Activated T-cell treated with anti-CD3 and anti-CD28 coated beads, Interleukin-2, amount 50 U/mL, for 72 hours (primary cell): Measurements from ENCODE around the gene IDI2. TPM values are rescaled to one million over a fixed set of nuclear protein-coding genes. Genes with fewer than 3 reads are reported as not detected.
A peak's percentile ranks its signal among the peaks of the same experiment; 100 is the strongest.
"Not testable (repeated sequence)": the region's sequence is repeated elsewhere in the genome, so short reads cannot be mapped to it uniquely, and the experiment has no call there.

Experiments used
- ATAC-seq, 2 donors: fragments of 150-1000 bp; cut with Tn5 transposase; replicated peaks in 1 of 2; 2 replicates each; pipeline ENCODE4 v1.10.0; 2021; ENCODE audit warnings: moderate library complexity in 2 of 2, mild to moderate bottlenecking in 1 of 2
- DNase-seq, 2 donors: peaks; one replicate each; pipeline ENCODE4 v3.0.0; 2021 to 2022; ENCODE audit warnings: mixed read lengths in 1 of 2
- H3K27ac Mint-ChIP-seq: one replicate; pipeline ENCODE4 v1.8.0; 2022; ENCODE audit warnings: mild to moderate bottlenecking, moderate library complexity, mixed read lengths
- H3K27me3 Mint-ChIP-seq: one replicate; pipeline ENCODE4 v1.8.0; 2022; ENCODE audit warnings: low read depth, mixed read lengths
- H3K36me3 Mint-ChIP-seq, 2 donors: one replicate each; pipeline ENCODE4 v1.8.0; 2022; ENCODE audit warnings: mixed read lengths in 2 of 2, mild to moderate bottlenecking in 1 of 2; ENCODE audit not compliant: insufficient read depth in 2 of 2
- H3K4me1 Mint-ChIP-seq: one replicate; pipeline ENCODE4 v1.8.0; 2022; ENCODE audit warnings: low read depth, mixed read lengths
- H3K4me3 Mint-ChIP-seq, 2 donors: one replicate each; pipeline ENCODE4 v1.8.0; 2022; ENCODE audit warnings: mild to moderate bottlenecking in 2 of 2, mixed read lengths in 2 of 2, moderate library complexity in 2 of 2
- H3K9me3 Mint-ChIP-seq, 2 donors: one replicate each; pipeline ENCODE4 v1.8.0; 2022; ENCODE audit warnings: mixed read lengths in 2 of 2
- total RNA-seq, 2 donors: library from RNA; stranded (reverse); gene quantifications; one replicate each; pipeline ENCODE4 v1.2.3, GENCODE V29; 2022

The IDI2 gene
- not detected for total RNA-seq

- no peaks in the 10 kb centered on the region for H3K9me3 Mint-ChIP-seq
- peaks cover 0 to 9% of the 10 kb centered on the region in 2 donors for H3K36me3 Mint-ChIP-seq
- no peak for DNase-seq
- ATAC-seq = no peak
- H3K27ac Mint-ChIP-seq = no peak within 1 kb of the TSS
- H3K4me1 Mint-ChIP-seq = no peaks in the 10 kb centered on the region
- H3K4me3 Mint-ChIP-seq = no peak within 1 kb of the TSS
- H3K27me3 Mint-ChIP-seq = no peaks in the 10 kb centered on the region
Measured at GRCh38 chr10:1025683-1026082, at the start of gene IDI2. IDI2 (minus strand) TSS chr10:1025859; CDS start chr10:1024723, 1,136 bp downstream.

- H3K4me3 Mint-ChIP-seq = no peak overlapping the region
- H3K27ac Mint-ChIP-seq = no peak overlapping the region
- no peaks in the 10 kb centered on the region for H3K27me3 Mint-ChIP-seq
- ATAC-seq (peak in 1 of 2 donors; percentile 9), DNase-seq (no peak)
- peaks cover 9% of the 10 kb centered on the region for H3K4me1 Mint-ChIP-seq
- peaks cover under 1 to 15% of the 10 kb centered on the region in 2 donors for H3K36me3 Mint-ChIP-seq
- H3K9me3 Mint-ChIP-seq = no peaks in the 10 kb centered on the region
Measured at GRCh38 chr10:1074748-1075308, 49.2 kb upstream of the IDI2 start.

GRCh38 chr10:1074052-1074747 lies 48.5 kb upstream of the IDI2 start:
- Mint-ChIP-seq H3K27me3 (no peaks in the 10 kb centered on the region), H3K36me3 (peaks cover 0 to 11% of the 10 kb centered on the region in 2 donors), H3K4me1 (peaks cover 14% of the 10 kb centered on the region), H3K4me3 (no peak overlapping the region), H3K9me3 (no peaks in the 10 kb centered on the region), H3K27ac (no peak overlapping the region)
- ATAC-seq (peak in 1 of 2 donors; percentile 24), DNase-seq (no peak)

- Mint-ChIP-seq H3K4me3 (no peak overlapping the region), H3K27ac (peak overlapping the region; percentile 36), H3K9me3 (no peaks in the 10 kb centered on the region), H3K36me3 (peaks cover 0 to 5% of the 10 kb centered on the region in 2 donors), H3K27me3 (no peaks in the 10 kb centered on the region), H3K4me1 (peaks cover 33% of the 10 kb centered on the region)
- ATAC-seq = no peak
- no peak for DNase-seq
Measured at GRCh38 chr10:1070919-1071318, 45.3 kb upstream of the IDI2 start.

- Mint-ChIP-seq H3K36me3 (peaks cover 0 to 10% of the 10 kb centered on the region in 2 donors), H3K4me3 (peak overlapping the region in 1 of 2 donors; percentile 9), H3K27ac (peak overlapping the region; percentile 85), H3K9me3 (no peaks in the 10 kb centered on the region), H3K4me1 (peaks cover 32% of the 10 kb centered on the region), H3K27me3 (no peaks in the 10 kb centered on the region)
- DNase-seq (no peak), ATAC-seq (peak; percentile 53 to 84)
Measured at GRCh38 chr10:1068380-1069361, 43.0 kb upstream of the IDI2 start.

- not testable (repeated sequence) for H3K9me3 Mint-ChIP-seq, H3K27me3 Mint-ChIP-seq, DNase-seq, ATAC-seq, H3K4me3 Mint-ChIP-seq, H3K36me3 Mint-ChIP-seq
- peaks cover 51% of the 10 kb centered on the region for H3K4me1 Mint-ChIP-seq
- peak overlapping the region; percentile 25 for H3K27ac Mint-ChIP-seq
Measured at GRCh38 chr10:1066734-1067133, 41.1 kb upstream of the IDI2 start.

DNA sequence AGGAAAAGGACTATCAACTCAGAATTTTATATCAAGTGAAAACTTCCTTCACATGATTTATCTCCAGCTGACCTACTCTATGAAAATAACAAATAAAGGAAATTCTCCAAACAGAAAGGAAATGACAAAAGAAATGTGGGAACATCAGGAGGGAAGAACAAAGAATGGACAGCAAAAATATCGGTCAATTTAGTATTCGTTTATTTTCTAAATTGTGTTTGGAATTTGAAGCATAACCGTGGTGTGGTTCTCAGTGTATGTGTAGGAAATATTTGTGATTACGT lies 39.2 kb upstream of the IDI2 start:
- Mint-ChIP-seq H3K27ac (peak overlapping the region; percentile 90), H3K4me1 (peaks cover 69% of the 10 kb centered on the region), H3K9me3 (no peaks in the 10 kb centered on the region), H3K27me3 (no peaks in the 10 kb centered on the region), H3K4me3 (no peak overlapping the region), H3K36me3 (peaks cover 0 to 6% of the 10 kb centered on the region in 2 donors)
- ATAC-seq (no peak), DNase-seq (no peak)

- H3K9me3 Mint-ChIP-seq = no peaks in the 10 kb centered on the region
- H3K4me1 Mint-ChIP-seq = peaks cover 70% of the 10 kb centered on the region
- peak; percentile 41 to 62 for ATAC-seq
- H3K27me3 Mint-ChIP-seq = no peaks in the 10 kb centered on the region
- peak overlapping the region; percentile 71 for H3K4me3 Mint-ChIP-seq
- peak overlapping the region; percentile 95 for H3K27ac Mint-ChIP-seq
- peaks cover 0 to 10% of the 10 kb centered on the region in 2 donors for H3K36me3 Mint-ChIP-seq
- no peak for DNase-seq
Measured at GRCh38 chr10:1063232-1063865, 37.7 kb upstream of the IDI2 start.

GRCh38 chr10:1061930-1062774 lies 36.5 kb upstream of the IDI2 start:
- H3K9me3 Mint-ChIP-seq = no peaks in the 10 kb centered on the region
- ATAC-seq (no peak), DNase-seq (no peak)

DNA sequence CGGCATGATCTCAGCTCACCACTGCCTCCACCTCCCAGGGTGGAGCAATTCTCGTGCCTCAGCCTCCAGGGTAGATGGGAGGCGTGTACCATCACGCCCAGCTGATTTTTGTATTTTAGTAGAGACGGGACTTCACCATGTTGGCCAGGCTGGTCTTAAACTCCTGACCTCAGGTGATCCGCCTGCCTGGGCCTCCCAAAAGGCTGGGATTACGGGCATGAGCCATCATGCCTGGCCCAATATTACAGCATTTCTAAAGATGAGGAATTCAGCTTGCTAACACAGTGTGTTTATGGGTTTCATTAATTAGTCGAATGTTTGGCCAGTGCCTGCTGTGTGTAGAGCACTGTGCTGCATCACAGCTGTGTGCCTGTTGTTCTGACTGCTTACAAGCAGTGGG lies 34.2 kb upstream of the IDI2 start:
- Mint-ChIP-seq H3K4me3 (no peak overlapping the region), H3K27ac (no peak overlapping the region)

More at GRCh38 chr10:1061930-1062774, 36.5 kb upstream of the IDI2 start:
- H3K4me3 Mint-ChIP-seq = peak overlapping the region; percentile 71
- no peaks in the 10 kb centered on the region for H3K27me3 Mint-ChIP-seq
- peak overlapping the region; percentile 95 for H3K27ac Mint-ChIP-seq
- peaks cover 5 to 13% of the 10 kb centered on the region in 2 donors for H3K36me3 Mint-ChIP-seq
- peaks cover 71% of the 10 kb centered on the region for H3K4me1 Mint-ChIP-seq

GRCh38 chr10:1058017-1058416 lies 32.4 kb upstream of the IDI2 start:
- DNase-seq (no peak), ATAC-seq (no peak)
- H3K4me1 Mint-ChIP-seq = peaks cover 89% of the 10 kb centered on the region
- H3K9me3 Mint-ChIP-seq = no peaks in the 10 kb centered on the region
- H3K36me3 Mint-ChIP-seq = peaks cover 6 to 22% of the 10 kb centered on the region in 2 donors
- peak overlapping the region; percentile 98 to 99 for H3K4me3 Mint-ChIP-seq
- H3K27me3 Mint-ChIP-seq = no peaks in the 10 kb centered on the region
- peak overlapping the region; percentile 92 for H3K27ac Mint-ChIP-seq

More for the DNA sequence above, 34.2 kb upstream of the IDI2 start:
- no peaks in the 10 kb centered on the region for H3K9me3 Mint-ChIP-seq
- no peak for ATAC-seq
- no peak for DNase-seq
- H3K27me3 Mint-ChIP-seq = no peaks in the 10 kb centered on the region
- peaks cover 83% of the 10 kb centered on the region for H3K4me1 Mint-ChIP-seq
- H3K36me3 Mint-ChIP-seq = peaks cover 6 to 20% of the 10 kb centered on the region in 2 donors

- H3K9me3 Mint-ChIP-seq = no peaks in the 10 kb centered on the region
- DNase-seq = no peak
- peaks cover 6 to 22% of the 10 kb centered on the region in 2 donors for H3K36me3 Mint-ChIP-seq
- H3K4me1 Mint-ChIP-seq = peaks cover 89% of the 10 kb centered on the region
- peak overlapping the region; percentile 92 for H3K27ac Mint-ChIP-seq
- peak overlapping the region; percentile 98 to 99 for H3K4me3 Mint-ChIP-seq
- ATAC-seq = peak in 1 of 2 donors; percentile 15
- H3K27me3 Mint-ChIP-seq = no peaks in the 10 kb centered on the region
Measured at GRCh38 chr10:1057106-1057657, 31.5 kb upstream of the IDI2 start.
